H1 (cell line): Measurements from ENCODE around the gene CRTC1. TPM values are rescaled to one million over a fixed set of nuclear protein-coding genes. Genes with fewer than 3 reads are reported as not detected.

Experiments used
- CTCF ChIA-PET: fragments of 300-600 bp; sonication (Branson Sonifier 250); formaldehyde crosslinking; loops from one replicate; lab custom pipeline; 2021; ENCODE audit not compliant: partially characterized antibody; lab: Charles Lee
- POLR2A ChIA-PET: fragments of 300-600 bp; sonication (Branson Sonifier 250); formaldehyde crosslinking; loops from one replicate; lab custom pipeline; 2021; ENCODE audit warnings: inconsistent platforms; ENCODE audit not compliant: partially characterized antibody; lab: Charles Lee
- DNase-seq, 2 experiments: peaks; one replicate each; pipeline versions ENCODE4 v3.0.0 to v3.0.0-alpha.2; 2010 to 2022; ENCODE audit warnings: low spot score in 2 of 2, low read depth in 1 of 2, mixed read lengths in 1 of 2
- FAIRE-seq: peaks from 2 replicates; lab custom pipeline; 2011; peaks lifted over from hg19 to GRCh38; lab: Jason Lieb, UNC
- H2AFZ ChIP-seq: 2 replicates; pipeline ENCODE4 v1.8.1; 2012; ENCODE audit warnings: low read length, inconsistent platforms
- H2AK5ac ChIP-seq: 2 replicates; pipeline ENCODE4 v1.6.1; 2013; ENCODE audit warnings: low read depth, low read length
- H2BK120ac ChIP-seq: replicated peaks from 2 replicates; pipeline ENCODE3; 2013; ENCODE audit warnings: low read depth, low read length, inconsistent platforms
- H2BK12ac ChIP-seq: 2 replicates; pipeline ENCODE4 v1.6.1; 2013; ENCODE audit warnings: low read depth, low read length
- H2BK15ac ChIP-seq: 2 replicates; pipeline ENCODE4 v1.6.1; 2013; ENCODE audit warnings: low read length
- H2BK20ac ChIP-seq: 2 replicates; pipeline ENCODE4 v1.6.1; 2013; ENCODE audit warnings: low read length
- H2BK5ac ChIP-seq: 2 replicates; pipeline ENCODE4 v1.6.1; 2013; ENCODE audit warnings: low read depth, low read length
- H3K14ac ChIP-seq: 2 replicates; pipeline ENCODE4 v1.6.1; 2013; ENCODE audit warnings: inconsistent platforms; ENCODE audit not compliant: insufficient read length
- H3K18ac ChIP-seq: 2 replicates; pipeline ENCODE4 v1.6.1; 2013; ENCODE audit warnings: low read length; ENCODE audit errors: extremely low read depth
- H3K23ac ChIP-seq: 2 replicates; pipeline ENCODE4 v1.6.1; 2013; ENCODE audit warnings: inconsistent platforms; ENCODE audit not compliant: insufficient read length
- H3K23me2 ChIP-seq: 2 replicates; pipeline ENCODE4 v1.6.1; 2013; ENCODE audit warnings: low read depth, low read length
- H3K27ac ChIP-seq: 2 replicates; pipeline ENCODE4 v1.6.1; 2011; ENCODE audit warnings: low read depth, low read length, inconsistent platforms
- H3K27me3 ChIP-seq, 4 experiments: replicated peaks in 1 of 4; 1 replicate in 1 of 4; 2 replicates in 3 of 4; pipeline versions ENCODE4 v1.6.1 to v1.8.1; 2011 to 2013; ENCODE audit warnings: low read length in 3 of 4, mild to moderate bottlenecking in 3 of 4, inconsistent platforms in 2 of 4, mixed read lengths in 2 of 4, moderate library complexity in 1 of 4; ENCODE audit not compliant: control insufficient read depth in 3 of 4, insufficient read depth in 3 of 4; ENCODE audit errors: extremely low read depth in 1 of 4
- H3K36me3 ChIP-seq, 4 experiments: 2 replicates each; pipeline versions ENCODE4 v1.6.1 to v1.8.1; 2011 to 2013; ENCODE audit warnings: mild to moderate bottlenecking in 4 of 4, low read length in 3 of 4, moderate library complexity in 2 of 4, control low read depth in 1 of 4, inconsistent platforms in 1 of 4; ENCODE audit not compliant: insufficient read depth in 4 of 4, control insufficient read depth in 2 of 4
- H3K4ac ChIP-seq: replicated peaks from 2 replicates; pipeline ENCODE3; 2013; ENCODE audit warnings: low read length, low read depth, mixed read lengths, inconsistent platforms; ENCODE audit not compliant: insufficient read length
- H3K4me1 ChIP-seq, 4 experiments: replicated peaks in 1 of 4; 1 replicate in 1 of 4; 2 replicates in 3 of 4; pipeline versions ENCODE4 v1.6.1 to v1.8.1; 2011 to 2013; ENCODE audit warnings: low read length in 3 of 4, inconsistent platforms in 2 of 4, mixed read lengths in 1 of 4; ENCODE audit not compliant: insufficient read depth in 4 of 4, control insufficient read depth in 3 of 4
- H3K4me2 ChIP-seq, 2 experiments: 2 replicates each; pipeline versions ENCODE4 v1.6.1 to v1.8.1; 2011 to 2013; ENCODE audit warnings: low read depth in 2 of 2, low read length in 2 of 2, control low read depth in 1 of 2, inconsistent platforms in 1 of 2, mild to moderate bottlenecking in 1 of 2; ENCODE audit not compliant: insufficient read depth in 1 of 2
- H3K4me3 ChIP-seq, 4 experiments: fragments of 200-600, 300-600 bp in 1 of 4; sonication (generic), shearing (Covaris generic), sonication (Bioruptor Twin) in 1 of 4; 2 replicates each; pipeline versions ENCODE4 v1.5.1 to v1.8.1; 2011 to 2016; ENCODE audit warnings: low read length in 4 of 4, low read depth in 3 of 4, control low read depth in 2 of 4, inconsistent platforms in 2 of 4, mild to moderate bottlenecking in 2 of 4, mixed read lengths in 1 of 4, moderate library complexity in 1 of 4; ENCODE audit not compliant: insufficient read depth in 2 of 4; ENCODE audit errors: extremely low read depth in 1 of 4
- H3K56ac ChIP-seq: replicated peaks from 2 replicates; pipeline ENCODE3; 2013; ENCODE audit warnings: low read depth, mild to moderate bottlenecking, mixed read lengths, low read length, inconsistent platforms; ENCODE audit not compliant: insufficient read length
- H3K79me1 ChIP-seq: 2 replicates; pipeline ENCODE4 v1.6.1; 2013; ENCODE audit warnings: low read depth, low read length, control low read depth
- H3K79me2 ChIP-seq, 2 experiments: 2 replicates each; pipeline versions ENCODE4 v1.6.1 to v1.8.1; 2012 to 2013; ENCODE audit warnings: low read length in 2 of 2, mild to moderate bottlenecking in 2 of 2, inconsistent platforms in 1 of 2; ENCODE audit not compliant: insufficient read depth in 2 of 2, control insufficient read depth in 1 of 2
- H3K9ac ChIP-seq, 4 experiments: replicated peaks in 1 of 4; 1 replicate in 1 of 4; 2 replicates in 3 of 4; pipeline versions ENCODE4 v1.6.1 to v1.8.1; 2011 to 2013; ENCODE audit warnings: low read depth in 3 of 4, low read length in 3 of 4, control low read depth in 2 of 4, mild to moderate bottlenecking in 2 of 4, moderate library complexity in 2 of 4, inconsistent platforms in 1 of 4; ENCODE audit errors: extremely low read depth in 1 of 4
- H3K9me3 ChIP-seq, 2 experiments: 2 replicates each; pipeline versions ENCODE4 v1.6.1 to v1.8.1; 2012 to 2013; ENCODE audit warnings: mild to moderate bottlenecking in 2 of 2, moderate library complexity in 2 of 2, control low read depth in 1 of 2, inconsistent platforms in 1 of 2, low read depth in 1 of 2, low read length in 1 of 2, mixed read lengths in 1 of 2; ENCODE audit not compliant: insufficient read depth in 2 of 2
- H4K20me1 ChIP-seq, 2 experiments: replicated peaks in 1 of 2; 2 replicates each; pipeline versions ENCODE3 to v1.8.1; 2011 to 2013; ENCODE audit warnings: inconsistent platforms in 2 of 2, low read length in 2 of 2, mild to moderate bottlenecking in 1 of 2; ENCODE audit not compliant: insufficient read depth in 2 of 2, control insufficient read depth in 1 of 2
- H4K5ac ChIP-seq: 2 replicates; pipeline ENCODE4 v1.6.1; 2013; ENCODE audit warnings: low read length, low read depth, mixed read lengths, inconsistent platforms; ENCODE audit not compliant: insufficient read length
- H4K8ac ChIP-seq: 2 replicates; pipeline ENCODE4 v1.8.0; 2013; ENCODE audit warnings: mild to moderate bottlenecking, moderate library complexity, low read length, inconsistent platforms; ENCODE audit not compliant: insufficient read depth; ENCODE audit errors: extremely low read depth
- H4K91ac ChIP-seq: replicated peaks from 2 replicates; pipeline ENCODE3; 2013; ENCODE audit warnings: low read length, mixed read lengths, inconsistent platforms; ENCODE audit not compliant: insufficient read length
- BCL11A ChIP-seq, 2 experiments: IDR thresholded peaks; one replicate each; pipeline ENCODE4 v1.6.1; 2011; ENCODE audit warnings: low read depth in 2 of 2, low read length in 2 of 2, mild to moderate bottlenecking in 2 of 2
- CBX5 ChIP-seq: fragments of 300-800, 300-1000 bp; sonication (generic); IDR thresholded peaks from 2 replicates; pipeline ENCODE4 v1.7.1; 2016; ENCODE audit warnings: antibody characterized with exemption, low read length, low read depth
- CEBPB ChIP-seq: IDR thresholded peaks from 2 replicates; pipeline ENCODE4 v1.6.1; 2012; ENCODE audit warnings: low read depth, low read length
- GTF2F1 ChIP-seq: IDR thresholded peaks from 2 replicates; pipeline ENCODE4 v1.6.1; 2012; ENCODE audit warnings: low read depth, low read length, improper control_type of control experiment, borderline replicate concordance
- KDM1A ChIP-seq: fragments of 200-600, 300-600 bp; sonication (generic); IDR thresholded peaks from 2 replicates; pipeline ENCODE4 v1.7.1; 2016; ENCODE audit warnings: mild to moderate bottlenecking, low read length, borderline replicate concordance
- SAP30 ChIP-seq: fragments of 300-600 bp; sonication (generic); IDR thresholded peaks from 2 replicates; pipeline ENCODE4 v1.7.1; 2012; ENCODE audit warnings: low read length, moderate library complexity, mild to moderate bottlenecking, inconsistent platforms; ENCODE audit not compliant: insufficient read depth, insufficient replicate concordance
- SIN3A ChIP-seq, 2 experiments: IDR thresholded peaks in 1 of 2; conservative IDR thresholded peaks in 1 of 2; 2 replicates each; pipeline ENCODE4 v1.6.1; 2011 to 2012; ENCODE audit warnings: low read length in 2 of 2, improper control_type of control experiment in 1 of 2, low read depth in 1 of 2, mild to moderate bottlenecking in 1 of 2
- TBP ChIP-seq: IDR thresholded peaks from 2 replicates; pipeline ENCODE4 v1.6.1; 2011; ENCODE audit warnings: low read depth, low read length, improper control_type of control experiment
- USF2 ChIP-seq: IDR thresholded peaks from 2 replicates; pipeline ENCODE4 v1.6.1; 2011; ENCODE audit warnings: low read length, improper control_type of control experiment
- ZNF274 ChIP-seq: IDR thresholded peaks from 2 replicates; pipeline ENCODE4 v1.7.0; 2012; ENCODE audit warnings: low read length, borderline replicate concordance; ENCODE audit errors: extremely low read depth
- WGBS, 2 experiments: shearing (Covaris generic) in 1 of 2; methylation state at CpG; one replicate each; pipeline versions ENCODE4 v1.1.6 to v1.1.7; 2013 to 2015; ENCODE audit warnings: low lambda C conversion rate in 2 of 2, mixed read lengths in 2 of 2, inconsistent platforms in 1 of 2, low coverage in 1 of 2, missing lambda C conversion rate in 1 of 2; ENCODE audit not compliant: insufficient replicate concordance in 2 of 2, insufficient coverage in 1 of 2, insufficient read length in 1 of 2; ENCODE audit errors: extremely low coverage in 1 of 2, missing lambda C conversion rate in 1 of 2; 5-methylcytosine and 5-hydroxymethylcytosine counted together
- polyA plus RNA-seq, 7 experiments: library from polyadenylated mRNA; depleted of rRNA in 3 of 7; stranded (reverse) in 5 of 7; unstranded in 2 of 7; fragments of >200 nt in 5 of 7; fragments of 200-250 nt in 2 of 7; gene quantifications; 1 replicate in 5 of 7; 2 replicates in 1 of 7; 4 replicates in 1 of 7; pipeline versions ENCODE4 v1.2.1 to v1.2.3, GENCODE V29; 2011 to 2013; ENCODE audit warnings: missing spikeins in 2 of 7, mixed read lengths in 2 of 7
- total RNA-seq: library from RNA; stranded (reverse); fragmentation: NEBNext Ultra II Directional; extraction: Animal tissue kit (Norgen Biotek cat#: 25700); gene quantifications from 2 replicates; pipeline ENCODE4 v1.2.1, GENCODE V29; 2021

CRTC1 gene
- total and polyA plus RNA-seq, 2 of the 8 experiments (the other 6 are each of a cell fraction or from before 2014, with no cell fraction given) = 2.9 to 8.5 TPM

- H3K9me3 ChIP-seq = no peaks in the 10 kb centered on the region
- H2BK20ac ChIP-seq = no peak overlapping the region
- no peak overlapping the region for H3K27ac ChIP-seq
- no peak overlapping the region for H2BK15ac ChIP-seq
- H2BK120ac ChIP-seq = no peak overlapping the region
- H3K18ac ChIP-seq = no peak overlapping the region; the same call in none of the 2 replicates
- no peaks in the 10 kb centered on the region for H3K79me2 ChIP-seq
- WGBS, 2 experiments = 76% methylated on average over 33 of the region's 35 CpGs; no CpG with 5 or more reads in 1 of the 2 experiments
- no peak overlapping the region for H2AK5ac ChIP-seq
- H3K4me2 ChIP-seq = no peak overlapping the region
- H3K56ac ChIP-seq = no peak overlapping the region
- H4K5ac ChIP-seq = no peak overlapping the region
- H3K9ac ChIP-seq = no peak overlapping the region
- CTCF ChIA-PET = interaction anchor here (0.8 to 2.7 kb wide), 12 partner anchors 9 to 310 kb away, joined by 3 to 12 read pairs (median 3); partner anchors contain the start of gene REX1BD
- no peak overlapping the region for H2BK5ac ChIP-seq
- H4K91ac ChIP-seq = no peak overlapping the region
- H3K36me3 ChIP-seq = no peaks in the 10 kb centered on the region
- peaks cover 0 to 16% of the 10 kb centered on the region in 2 experiments for H4K20me1 ChIP-seq
- H3K4ac ChIP-seq = no peak overlapping the region
- H2AFZ ChIP-seq = no peak overlapping the region
- no peak overlapping the region for H3K23ac ChIP-seq
- no peak for DNase-seq
- H3K14ac ChIP-seq = no peak overlapping the region
- no peak overlapping the region for H2BK12ac ChIP-seq
- no peak overlapping the region for H3K4me3 ChIP-seq
- no peak for FAIRE-seq
- H3K23me2 ChIP-seq = no peaks in the 10 kb centered on the region
- no peaks in the 10 kb centered on the region for H3K79me1 ChIP-seq
- H4K8ac ChIP-seq = no peak overlapping the region; the same call in 1 of the 2 replicates
- POLR2A ChIA-PET = interaction anchor here (0.6 to 5.5 kb wide), 9 partner anchors 10 to 906 kb away, joined by 3 to 35 read pairs (median 3); partner anchors contain the start of gene ZNF101
- H3K27me3 ChIP-seq = peaks cover 2 to 30% (median 23%) of the 10 kb centered on the region in 4 experiments; a peak in 5 of 7 replicates
- H3K4me1 ChIP-seq = peaks cover 0 to 6% (median 1%) of the 10 kb centered on the region in 4 experiments; a peak in 3 of 7 replicates
- TF ChIP-seq CEBPB (no peak), USF2 (no peak), SIN3A (conservative IDR thresholded peaks at IDR 0.05 in 1 of 2, IDR thresholded peaks at IDR 0.05 in 1 of 2; ENCODE audit: low read depth in 1 of 2, low read length in 2 of 2) (no peak), SAP30 (no peak), ZNF274 (no peak), GTF2F1 (no peak), TBP (no peak), BCL11A (IDR thresholded peaks at IDR 0.05; ENCODE audit: low read depth in 2 of 2, low read length in 2 of 2) (no peak), KDM1A (no peak), CBX5 (no peak)
These were observed 78.9 kb downstream of the CRTC1 start for GRCh38 chr19:18762125-18763023.
